WTC11 (cell line): ENCODE measurements around the gene STK10. TPM values are rescaled to one million over a fixed set of nuclear protein-coding genes. Genes with fewer than 3 reads are reported as not detected.

Experiments
- ATAC-seq: fragments of 200-7000 bp; cut with Tn5 transposase; 2 replicates; pipeline ENCODE4 v1.10.0; 2021; ENCODE audit warnings: mild to moderate bottlenecking, moderate library complexity
- CTCF ChIA-PET: fragments of 300-600 bp; sonication (Branson Sonifier 250); formaldehyde crosslinking; loops from one replicate; lab custom pipeline; 2021; ENCODE audit warnings: antibody characterized with exemption; lab: Charles Lee
- POLR2A ChIA-PET: fragments of 350-600 bp; sonication (Branson Sonifier 250); formaldehyde crosslinking; loops from one replicate; lab custom pipeline; 2021; ENCODE audit warnings: antibody characterized with exemption; lab: Charles Lee
- DNase-seq: peaks from one replicate; pipeline ENCODE4 v3.0.0; 2021; ENCODE audit warnings: low spot score
- H3K27ac Mint-ChIP-seq: 2 replicates; pipeline ENCODE4 v1.8.0; 2021; ENCODE audit warnings: mixed read lengths
- H3K27me3 Mint-ChIP-seq: 2 replicates; pipeline ENCODE4 v1.8.0; 2021; ENCODE audit warnings: low read depth, mild to moderate bottlenecking, moderate library complexity, mixed read lengths
- H3K36me3 Mint-ChIP-seq: 2 replicates; pipeline ENCODE4 v1.8.0; 2021; ENCODE audit warnings: mixed read lengths
- H3K4me1 Mint-ChIP-seq: 2 replicates; pipeline ENCODE4 v1.8.0; 2022; ENCODE audit warnings: mixed read lengths
- H3K4me3 Mint-ChIP-seq: 2 replicates; pipeline ENCODE4 v1.8.0; 2021; ENCODE audit warnings: mild to moderate bottlenecking, moderate library complexity, mixed read lengths
- H3K9me3 Mint-ChIP-seq: 2 replicates; pipeline ENCODE4 v1.8.0; 2021; ENCODE audit warnings: mixed read lengths
- FOXK1 ChIP-seq: sonication (generic); formaldehyde crosslinking; IDR thresholded peaks from 2 replicates; pipeline ENCODE4 v1.8.0; 2022; ENCODE audit warnings: mild to moderate bottlenecking, moderate library complexity, missing genetic modification reagents
- FOXP1 ChIP-seq: sonication (generic); formaldehyde crosslinking; IDR thresholded peaks from 2 replicates; pipeline ENCODE4 v1.8.0; 2022; ENCODE audit warnings: missing genetic modification reagents, mild to moderate bottlenecking, moderate library complexity, borderline replicate concordance
- KAT7 ChIP-seq: sonication (generic); formaldehyde crosslinking; IDR thresholded peaks from 2 replicates; pipeline ENCODE4 v1.8.1; 2023; ENCODE audit warnings: missing genetic modification reagents, mild to moderate bottlenecking, borderline replicate concordance
- MLX ChIP-seq: sonication (generic); formaldehyde crosslinking; IDR thresholded peaks from 2 replicates; pipeline ENCODE4 v1.8.1; 2023; ENCODE audit warnings: mild to moderate bottlenecking, missing genetic modification reagents, moderate library complexity
- NR3C1 ChIP-seq: sonication (generic); formaldehyde crosslinking; conservative IDR thresholded peaks from 2 replicates; pipeline ENCODE4 v1.8.1; 2023; ENCODE audit warnings: low read depth, mild to moderate bottlenecking, missing genetic modification reagents
- PRRX2 ChIP-seq: fragments of 250-450 bp; sonication (Bioruptor Pico); IDR thresholded peaks from 2 replicates; pipeline ENCODE4 v1.8.0; 2021; ENCODE audit warnings: mild to moderate bottlenecking
- SP1 ChIP-seq: sonication (generic); formaldehyde crosslinking; conservative IDR thresholded peaks from 2 replicates; pipeline ENCODE4 v1.8.1; 2022; ENCODE audit warnings: missing genetic modification reagents
- TCF7 ChIP-seq: sonication (generic); formaldehyde crosslinking; IDR thresholded peaks from 2 replicates; pipeline ENCODE4 v1.8.0; 2022; ENCODE audit warnings: mild to moderate bottlenecking, low read depth, missing genetic modification reagents, moderate library complexity
- TEAD4 ChIP-seq: sonication (generic); formaldehyde crosslinking; IDR thresholded peaks from 2 replicates; pipeline ENCODE4 v1.8.0; 2022; ENCODE audit warnings: mild to moderate bottlenecking, missing genetic modification reagents
- ZBTB43 ChIP-seq: sonication (generic); formaldehyde crosslinking; IDR thresholded peaks from 2 replicates; pipeline ENCODE4 v1.8.1; 2023; ENCODE audit warnings: mild to moderate bottlenecking, missing genetic modification reagents
- ZNF138 ChIP-seq: sonication (generic); formaldehyde crosslinking; conservative IDR thresholded peaks from 2 replicates; pipeline ENCODE4 v1.8.1; 2022; ENCODE audit warnings: mild to moderate bottlenecking, moderate library complexity, missing genetic modification reagents
- ZNF263 ChIP-seq: sonication (generic); formaldehyde crosslinking; IDR thresholded peaks from 2 replicates; pipeline ENCODE4 v1.8.1; 2022; ENCODE audit warnings: low read depth, mild to moderate bottlenecking, moderate library complexity, missing genetic modification reagents
- ZNF317 ChIP-seq: sonication (generic); formaldehyde crosslinking; IDR thresholded peaks from 2 replicates; pipeline ENCODE4 v1.8.1; 2023; ENCODE audit warnings: low read depth, mild to moderate bottlenecking, moderate library complexity, missing genetic modification reagents, borderline replicate concordance
- ZNF423 ChIP-seq: fragments of 250-450 bp; sonication (Bioruptor Pico); IDR thresholded peaks from 2 replicates; pipeline ENCODE4 v2.1.2; 2022; ENCODE audit warnings: mild to moderate bottlenecking, moderate library complexity
- ZNF532 ChIP-seq: fragments of 250-450 bp; sonication (Bioruptor Pico); IDR thresholded peaks from 2 replicates; pipeline ENCODE4 v1.9.0; 2021; ENCODE audit warnings: mild to moderate bottlenecking, borderline replicate concordance
- total RNA-seq: library from RNA; stranded (reverse); gene quantifications from 3 replicates; pipeline ENCODE4 v1.2.3, GENCODE V29; 2021
- TF ChIP-seq, protein P1 (sequence below): sonication (generic); formaldehyde crosslinking; IDR thresholded peaks from 2 replicates; pipeline ENCODE4 v1.8.1; 2023; ENCODE audit warnings: mild to moderate bottlenecking, moderate library complexity, missing genetic modification reagents
- TF ChIP-seq, protein P2 (sequence below): sonication (generic); formaldehyde crosslinking; IDR thresholded peaks from 2 replicates; pipeline ENCODE4 v1.8.0; 2022; ENCODE audit warnings: mild to moderate bottlenecking, missing genetic modification reagents

The STK10 gene
- total RNA-seq, 1 experiment from 2014 or later, result 20.5 TPM

GRCh38 chr5:172064358-172064757, 123.7 kb downstream of the STK10 start:
- TF ChIP-seq KAT7 (CRISPR knock-in tag) (no peak), MLX (CRISPR knock-in tag) (no peak), ZNF532 (CRISPR knock-in tag) (no peak), FOXP1 (CRISPR knock-in tag) (no peak), ZBTB43 (CRISPR knock-in tag) (no peak), ZNF317 (CRISPR knock-in tag) (no peak), TCF7 (CRISPR knock-in tag) (no peak), NR3C1 (CRISPR knock-in tag) (no peak), ZNF138 (CRISPR knock-in tag) (no peak), FOXK1 (no peak), SP1 (CRISPR knock-in tag) (no peak), ZNF263 (no peak), PRRX2 (CRISPR knock-in tag) (no peak), ZNF423 (CRISPR knock-in tag) (no peak), TEAD4 (CRISPR knock-in tag) (no peak)
- TF ChIP-seq, protein P1, sequence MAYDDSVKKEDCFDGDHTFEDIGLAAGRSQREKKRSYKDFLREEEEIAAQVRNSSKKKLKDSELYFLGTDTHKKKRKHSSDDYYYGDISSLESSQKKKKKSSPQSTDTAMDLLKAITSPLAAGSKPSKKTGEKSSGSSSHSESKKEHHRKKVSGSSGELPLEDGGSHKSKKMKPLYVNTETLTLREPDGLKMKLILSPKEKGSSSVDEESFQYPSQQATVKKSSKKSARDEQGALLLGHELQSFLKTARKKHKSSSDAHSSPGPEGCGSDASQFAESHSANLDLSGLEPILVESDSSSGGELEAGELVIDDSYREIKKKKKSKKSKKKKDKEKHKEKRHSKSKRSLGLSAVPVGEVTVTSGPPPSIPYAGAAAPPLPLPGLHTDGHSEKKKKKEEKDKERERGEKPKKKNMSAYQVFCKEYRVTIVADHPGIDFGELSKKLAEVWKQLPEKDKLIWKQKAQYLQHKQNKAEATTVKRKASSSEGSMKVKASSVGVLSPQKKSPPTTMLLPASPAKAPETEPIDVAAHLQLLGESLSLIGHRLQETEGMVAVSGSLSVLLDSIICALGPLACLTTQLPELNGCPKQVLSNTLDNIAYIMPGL (CRISPR knock-in tag), result no peak
- TF ChIP-seq, protein P2, sequence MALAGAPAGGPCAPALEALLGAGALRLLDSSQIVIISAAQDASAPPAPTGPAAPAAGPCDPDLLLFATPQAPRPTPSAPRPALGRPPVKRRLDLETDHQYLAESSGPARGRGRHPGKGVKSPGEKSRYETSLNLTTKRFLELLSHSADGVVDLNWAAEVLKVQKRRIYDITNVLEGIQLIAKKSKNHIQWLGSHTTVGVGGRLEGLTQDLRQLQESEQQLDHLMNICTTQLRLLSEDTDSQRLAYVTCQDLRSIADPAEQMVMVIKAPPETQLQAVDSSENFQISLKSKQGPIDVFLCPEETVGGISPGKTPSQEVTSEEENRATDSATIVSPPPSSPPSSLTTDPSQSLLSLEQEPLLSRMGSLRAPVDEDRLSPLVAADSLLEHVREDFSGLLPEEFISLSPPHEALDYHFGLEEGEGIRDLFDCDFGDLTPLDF, result no peak
- CTCF ChIA-PET, result interaction anchor here (0.6 to 1.4 kb wide), 5 partner anchors 10 to 398 kb away, joined by 3 to 4 read pairs (median 3); no protein-coding TSS in a partner anchor
- Mint-ChIP-seq H3K4me1 (0 out of 2 replicates have a peak, but pooled peaks cover 2% of the 10 kb centered on the region), H3K4me3 (no peak overlapping the region), H3K36me3 (peaks cover 11% of the 10 kb centered on the region), H3K9me3 (peaks cover 3% of the 10 kb centered on the region; the same call in 1 of the 2 replicates), H3K27me3 (no peaks in the 10 kb centered on the region), H3K27ac (no peak overlapping the region)
- no peak for ATAC-seq
- no peak for DNase-seq
- POLR2A ChIA-PET, result no interaction called here
